Glutamatergic neuron (in vitro differentiated cells): ENCODE data around the gene WDR18. TPM values are rescaled to one million over a fixed set of nuclear protein-coding genes. Genes with fewer than 3 reads are reported as not detected.
A peak's percentile ranks its signal among the peaks of the same experiment; 100 is the strongest.

ENCODE experiments used
- DNase-seq: peaks from one replicate; pipeline ENCODE4 v3.0.0; 2022
- H3K27ac Mint-ChIP-seq: one replicate; pipeline ENCODE4 v1.8.0; 2020; ENCODE audit warnings: mild to moderate bottlenecking, mixed read lengths, inconsistent platforms; ENCODE audit not compliant: unreplicated experiment
- H3K27me3 Mint-ChIP-seq: one replicate; pipeline ENCODE4 v1.8.0; 2020; ENCODE audit warnings: mild to moderate bottlenecking, moderate library complexity, mixed read lengths, inconsistent platforms; ENCODE audit not compliant: unreplicated experiment
- H3K36me3 Mint-ChIP-seq: one replicate; pipeline ENCODE4 v1.8.0; 2020; ENCODE audit warnings: mild to moderate bottlenecking, mixed read lengths, inconsistent platforms; ENCODE audit not compliant: unreplicated experiment
- H3K4me1 Mint-ChIP-seq: one replicate; pipeline ENCODE4 v1.8.0; 2020; ENCODE audit warnings: mild to moderate bottlenecking, low read depth, mixed read lengths, inconsistent platforms; ENCODE audit not compliant: unreplicated experiment
- H3K4me3 Mint-ChIP-seq: one replicate; pipeline ENCODE4 v1.8.0; 2020; ENCODE audit warnings: mild to moderate bottlenecking, mixed read lengths, inconsistent platforms; ENCODE audit not compliant: unreplicated experiment
- H3K9me3 Mint-ChIP-seq: one replicate; pipeline ENCODE4 v1.8.0; 2020; ENCODE audit warnings: mild to moderate bottlenecking, moderate library complexity, mixed read lengths, inconsistent platforms; ENCODE audit not compliant: unreplicated experiment
- total RNA-seq: library from RNA; stranded (reverse); fragmentation: NEBNext Ultra II Directional; extraction: Animal tissue kit (Norgen Biotek cat#: 25700); gene quantifications from one replicate; pipeline ENCODE4 v1.2.1, GENCODE V29; 2021; ENCODE audit not compliant: unreplicated experiment
- TF ChIP-seq, protein P1 (sequence below): fragments of 200-600 bp; sonication (generic); IDR thresholded peaks from one replicate; pipeline ENCODE4 v1.5.0; 2021; ENCODE audit not compliant: partially characterized antibody, unreplicated experiment

The WDR18 gene
- total RNA-seq, 1 donor from 2014 or later, result 52.1 TPM

DNA sequence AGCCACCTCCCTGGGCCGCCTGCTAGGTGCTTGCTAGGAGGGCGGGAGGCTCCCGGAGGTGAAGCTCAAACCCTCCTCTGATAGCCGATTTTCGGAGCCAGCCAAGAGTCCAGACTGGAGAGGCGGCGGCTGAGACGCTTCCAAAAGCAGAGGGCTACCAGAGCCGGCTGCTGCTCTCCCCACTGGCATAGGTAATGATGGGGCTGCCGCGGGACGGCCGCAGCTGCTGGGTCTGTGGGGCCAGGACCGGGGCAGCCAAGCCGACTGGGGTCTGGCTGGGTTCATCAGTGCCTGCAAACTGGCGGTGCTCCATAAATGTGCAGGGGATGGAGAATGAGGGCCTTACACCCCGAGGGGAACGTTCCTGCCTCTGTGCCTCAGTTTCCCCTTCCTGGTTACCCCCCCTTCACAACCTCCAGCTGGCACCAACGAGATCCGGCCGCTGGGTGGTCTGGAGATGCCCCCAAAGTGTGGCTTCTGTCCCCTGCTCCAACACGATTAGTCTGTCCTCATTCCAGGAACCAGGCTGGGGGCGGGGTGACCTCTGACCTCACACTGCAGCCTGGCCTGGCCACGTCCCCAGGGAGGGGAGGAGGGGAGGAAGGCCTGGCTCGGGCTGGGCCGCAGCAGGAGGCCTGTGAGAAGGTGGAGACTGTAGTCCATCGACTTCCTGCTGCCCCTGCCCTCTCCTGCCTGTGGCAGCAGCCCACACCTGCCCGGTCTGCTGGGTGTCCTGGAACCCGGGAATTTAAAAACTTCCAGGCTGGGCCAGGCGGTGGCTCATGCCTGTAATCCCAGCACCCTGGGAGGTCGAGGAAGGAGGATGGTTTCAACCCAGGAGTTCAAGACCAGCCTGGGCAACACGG is 3.8 kb upstream of the WDR18 start:
- H3K4me3 Mint-ChIP-seq, result peak overlapping the region; percentile 87

DNA sequence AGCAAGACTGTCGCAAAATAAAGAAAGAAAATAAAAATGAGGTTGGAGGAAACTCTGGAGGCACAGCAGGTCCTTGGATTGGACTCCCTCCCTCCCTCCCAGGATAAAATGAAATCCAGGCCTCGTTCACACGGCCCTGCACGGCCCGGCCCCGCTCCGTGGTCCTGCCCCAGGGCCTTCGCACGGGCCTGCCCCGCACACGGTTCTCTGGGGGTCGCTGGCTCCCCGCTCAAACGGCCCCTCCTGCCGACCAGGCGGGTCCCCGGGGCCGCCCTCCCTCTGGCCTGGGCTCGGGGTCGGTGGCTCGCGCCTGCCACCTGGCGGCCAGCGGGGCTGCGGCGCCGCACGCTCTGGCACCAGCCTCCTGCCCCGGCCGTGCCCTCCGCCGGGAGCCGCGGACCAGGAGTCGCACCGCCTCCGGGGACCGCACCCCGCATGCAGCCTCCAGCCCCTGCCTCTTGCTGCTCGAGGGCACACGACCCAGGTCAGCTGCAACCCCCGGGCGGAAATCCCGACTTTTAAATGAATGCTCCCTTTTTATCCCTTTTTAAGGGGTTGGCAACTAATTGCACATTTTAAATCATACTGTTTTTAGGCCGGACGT is 1.5 kb upstream of the WDR18 start:
- Mint-ChIP-seq H3K4me1 (peaks cover 7% of the 10 kb centered on the region), H3K9me3 (peaks cover 14% of the 10 kb centered on the region), H3K27me3 (peaks cover 11% of the 10 kb centered on the region), H3K4me3 (no peak overlapping the region), H3K27ac (no peak overlapping the region), H3K36me3 (no peaks in the 10 kb centered on the region)
- TF ChIP-seq, protein P1, sequence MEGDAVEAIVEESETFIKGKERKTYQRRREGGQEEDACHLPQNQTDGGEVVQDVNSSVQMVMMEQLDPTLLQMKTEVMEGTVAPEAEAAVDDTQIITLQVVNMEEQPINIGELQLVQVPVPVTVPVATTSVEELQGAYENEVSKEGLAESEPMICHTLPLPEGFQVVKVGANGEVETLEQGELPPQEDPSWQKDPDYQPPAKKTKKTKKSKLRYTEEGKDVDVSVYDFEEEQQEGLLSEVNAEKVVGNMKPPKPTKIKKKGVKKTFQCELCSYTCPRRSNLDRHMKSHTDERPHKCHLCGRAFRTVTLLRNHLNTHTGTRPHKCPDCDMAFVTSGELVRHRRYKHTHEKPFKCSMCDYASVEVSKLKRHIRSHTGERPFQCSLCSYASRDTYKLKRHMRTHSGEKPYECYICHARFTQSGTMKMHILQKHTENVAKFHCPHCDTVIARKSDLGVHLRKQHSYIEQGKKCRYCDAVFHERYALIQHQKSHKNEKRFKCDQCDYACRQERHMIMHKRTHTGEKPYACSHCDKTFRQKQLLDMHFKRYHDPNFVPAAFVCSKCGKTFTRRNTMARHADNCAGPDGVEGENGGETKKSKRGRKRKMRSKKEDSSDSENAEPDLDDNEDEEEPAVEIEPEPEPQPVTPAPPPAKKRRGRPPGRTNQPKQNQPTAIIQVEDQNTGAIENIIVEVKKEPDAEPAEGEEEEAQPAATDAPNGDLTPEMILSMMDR, result peak; percentile 94
- DNase-seq, result peak; percentile 86

More for the DNA sequence above, 3.8 kb upstream of the WDR18 start:
- TF ChIP-seq, protein P1, result no peak
- Mint-ChIP-seq H3K4me1 (peaks cover 8% of the 10 kb centered on the region), H3K9me3 (peaks cover 15% of the 10 kb centered on the region), H3K36me3 (no peaks in the 10 kb centered on the region), H3K27ac (peak overlapping the region; percentile 95), H3K27me3 (peaks cover 13% of the 10 kb centered on the region)
- DNase-seq, result peak; percentile 96

DNA sequence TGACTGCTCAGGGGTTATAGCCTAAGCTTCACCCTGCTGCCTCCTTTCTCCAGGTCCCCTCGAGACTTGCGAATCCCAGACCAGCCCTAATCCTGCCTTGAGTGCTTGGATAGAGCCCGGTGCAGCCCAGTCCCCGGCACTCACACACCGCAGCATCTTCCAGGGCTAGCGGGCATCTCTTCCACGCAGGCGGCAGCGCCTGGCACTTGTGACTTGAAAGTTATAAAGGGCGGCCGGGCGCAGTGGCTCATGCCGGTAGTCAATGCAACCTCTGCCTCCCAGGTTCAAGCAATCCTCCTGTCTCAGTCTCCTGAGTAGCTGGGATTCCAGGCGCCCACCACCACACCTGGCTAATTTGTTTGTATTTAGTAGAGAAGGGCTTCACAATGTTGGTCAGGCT is 1.9 kb downstream of the WDR18 start:
- no peaks in the 10 kb centered on the region for H3K36me3 Mint-ChIP-seq
- no peak overlapping the region for H3K27ac Mint-ChIP-seq
- H3K4me3 Mint-ChIP-seq, result no peak overlapping the region
- H3K27me3 Mint-ChIP-seq, result peaks cover 11% of the 10 kb centered on the region
- peaks cover 10% of the 10 kb centered on the region for H3K9me3 Mint-ChIP-seq
- TF ChIP-seq, protein P1, result no peak
- no peak for DNase-seq
- H3K4me1 Mint-ChIP-seq, result peaks cover 4% of the 10 kb centered on the region

DNA sequence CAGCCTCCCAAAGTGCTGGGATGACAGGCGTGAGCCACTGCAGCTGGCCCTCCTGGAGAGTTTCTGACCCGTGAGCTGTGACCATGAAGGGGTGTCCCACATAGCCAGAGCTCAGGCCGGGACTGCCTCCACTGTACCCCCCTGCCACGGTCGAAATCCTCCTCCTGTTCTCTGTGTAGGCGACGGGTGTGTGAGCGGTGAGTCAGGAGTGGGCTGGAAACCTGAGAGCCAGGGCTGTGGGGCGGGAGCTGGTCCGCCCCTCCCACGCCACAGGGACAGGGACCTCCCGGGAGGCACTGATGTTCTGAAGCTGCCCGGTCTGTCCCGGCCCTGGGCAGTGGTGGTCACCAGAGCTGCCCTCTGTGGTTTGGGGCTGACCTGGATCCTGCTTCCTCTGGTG is 3.9 kb downstream of the WDR18 start:
- Mint-ChIP-seq H3K27ac (no peak overlapping the region), H3K36me3 (no peaks in the 10 kb centered on the region), H3K27me3 (peaks cover 10% of the 10 kb centered on the region), H3K4me3 (no peak overlapping the region), H3K4me1 (peaks cover 4% of the 10 kb centered on the region), H3K9me3 (peaks cover 6% of the 10 kb centered on the region)
- DNase-seq, result peak; percentile 15
- TF ChIP-seq, protein P1, result no peak

GRCh38 chr19:988510-988909 is 4.4 kb downstream of the WDR18 start:
- H3K4me1 Mint-ChIP-seq, result peaks cover 4% of the 10 kb centered on the region
- TF ChIP-seq, protein P1, result no peak
- no peak overlapping the region for H3K27ac Mint-ChIP-seq
- H3K4me3 Mint-ChIP-seq, result no peak overlapping the region
- H3K36me3 Mint-ChIP-seq, result no peaks in the 10 kb centered on the region
- peaks cover 6% of the 10 kb centered on the region for H3K9me3 Mint-ChIP-seq
- DNase-seq, result no peak
- H3K27me3 Mint-ChIP-seq, result peaks cover 10% of the 10 kb centered on the region
